Occipital lobe (tissue), 2 donors: ENCODE data around the gene SNX15. TPM values are rescaled to one million over a fixed set of nuclear protein-coding genes. Genes with fewer than 3 reads are reported as not detected.
"Not testable (repeated sequence)": the region's sequence is repeated elsewhere in the genome, so short reads cannot be mapped to it uniquely, and the experiment has no call there.

Experiments
- DNase-seq: peaks from one replicate; lab custom pipeline; 2025; lab: John Stamatoyannopoulos, UW
- total RNA-seq: library from RNA; depleted of rRNA; stranded (reverse); fragments of >200 nt; gene quantifications from one replicate; pipeline ENCODE4 v1.2.3, GENCODE V29; 2014

Gene SNX15
- total RNA-seq, 1 donor from 2014 or later: 19.0 TPM

DNA sequence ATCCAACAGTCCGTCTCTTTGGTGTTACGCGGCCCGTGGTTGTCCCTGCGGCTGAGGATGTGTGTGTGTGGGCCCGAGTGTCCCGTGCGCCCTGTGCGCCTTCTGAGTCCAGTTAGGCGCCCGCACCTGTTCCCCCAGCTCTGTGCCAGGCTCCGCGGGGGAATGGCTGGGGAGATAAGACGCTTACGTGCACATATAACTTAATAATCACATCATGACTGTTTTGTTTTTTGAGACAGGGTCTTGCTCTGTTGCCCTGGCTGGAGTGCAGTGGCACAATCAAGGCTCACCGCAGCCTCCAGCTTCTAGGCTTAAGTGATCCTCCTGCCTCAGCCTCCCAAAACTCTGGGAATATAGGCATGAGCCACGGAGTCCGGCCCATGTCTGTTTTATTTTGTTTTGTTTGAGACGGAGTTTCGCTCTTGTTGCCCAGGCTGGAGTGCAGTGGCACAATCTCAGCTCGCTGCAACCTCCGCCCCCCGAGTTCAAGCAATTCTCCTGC, 12.5 kb upstream of the SNX15 start:
- no peak for DNase-seq

DNA sequence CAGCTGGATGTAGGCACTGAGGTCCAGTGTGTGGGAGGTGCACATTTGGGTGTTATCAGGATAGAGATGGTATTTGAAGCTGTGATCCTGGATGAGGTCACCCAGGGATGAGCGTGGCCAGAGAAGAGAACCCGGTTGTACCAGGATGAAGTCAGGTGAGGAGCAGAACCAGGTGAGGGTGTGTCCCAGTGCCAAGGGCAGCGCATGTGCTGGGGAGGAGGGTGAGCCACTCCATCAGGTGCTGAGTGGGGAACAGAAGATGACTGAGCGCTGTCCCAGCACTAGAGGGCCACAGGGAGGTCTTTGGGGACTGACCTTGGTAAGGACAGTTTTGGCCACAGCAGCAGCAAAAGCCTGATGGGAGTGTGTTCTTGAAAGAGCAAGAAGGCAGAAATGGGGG, 10.5 kb upstream of the SNX15 start:
- no peak for DNase-seq

DNA sequence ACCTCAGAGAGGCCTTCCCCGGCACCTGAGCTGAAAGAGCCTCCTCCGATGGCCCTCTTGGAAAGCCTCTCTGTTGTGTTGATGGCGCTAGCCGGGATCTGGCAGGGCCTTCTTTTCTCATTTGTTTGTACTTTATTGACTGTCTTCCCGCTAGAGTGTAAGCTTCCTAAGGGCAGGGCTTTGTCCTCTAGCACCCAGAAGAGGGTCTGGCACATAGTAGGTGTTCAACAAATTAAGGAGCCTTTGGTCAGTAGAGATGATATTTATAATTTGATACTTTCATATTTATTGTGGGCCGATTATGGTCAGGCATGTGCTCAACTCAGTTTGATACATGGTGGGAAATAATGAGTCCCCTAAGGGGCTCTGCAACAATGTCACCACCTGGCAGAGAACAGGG, 9.3 kb upstream of the SNX15 start:
- no peak for DNase-seq

DNA sequence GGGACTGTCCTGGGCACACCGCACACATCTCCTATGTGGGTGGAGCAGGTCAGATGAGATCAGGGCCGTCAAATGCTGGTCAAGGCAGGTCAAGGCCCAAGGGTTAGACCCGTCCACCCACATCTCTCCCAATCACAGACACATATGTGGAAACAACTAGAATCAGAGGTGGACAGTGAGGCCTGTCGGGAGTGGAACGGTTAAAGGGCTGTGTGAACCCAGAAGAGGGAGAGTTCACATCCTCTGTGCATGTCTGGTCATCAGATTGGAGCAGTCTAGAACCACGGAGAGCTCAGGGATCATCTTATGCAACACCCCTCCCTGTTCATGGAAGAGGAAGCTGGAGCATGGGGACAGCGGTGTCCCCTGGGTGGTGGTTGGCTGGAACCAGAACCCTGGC, 7.4 kb upstream of the SNX15 start:
- no peak for DNase-seq

DNA sequence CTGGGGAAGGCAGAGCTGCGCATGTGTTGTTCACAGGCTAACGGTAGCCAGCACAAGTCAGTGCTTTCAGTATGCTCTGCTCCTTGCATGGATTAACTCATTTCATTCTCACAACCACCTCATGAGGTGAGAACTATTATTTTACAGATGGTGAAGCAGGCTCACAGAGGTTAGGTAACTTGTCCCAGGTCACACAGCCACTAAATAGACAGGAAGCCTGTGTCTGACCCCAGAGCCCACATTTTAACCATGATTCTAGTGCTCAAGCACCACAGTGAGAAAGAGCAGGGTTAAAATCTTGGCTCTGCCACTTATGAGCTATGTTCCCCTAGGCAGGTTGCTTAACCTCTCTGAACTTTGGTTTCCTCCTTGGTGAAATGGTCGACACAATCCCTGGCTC, 6.2 kb upstream of the SNX15 start:
- DNase-seq: no peak

DNA sequence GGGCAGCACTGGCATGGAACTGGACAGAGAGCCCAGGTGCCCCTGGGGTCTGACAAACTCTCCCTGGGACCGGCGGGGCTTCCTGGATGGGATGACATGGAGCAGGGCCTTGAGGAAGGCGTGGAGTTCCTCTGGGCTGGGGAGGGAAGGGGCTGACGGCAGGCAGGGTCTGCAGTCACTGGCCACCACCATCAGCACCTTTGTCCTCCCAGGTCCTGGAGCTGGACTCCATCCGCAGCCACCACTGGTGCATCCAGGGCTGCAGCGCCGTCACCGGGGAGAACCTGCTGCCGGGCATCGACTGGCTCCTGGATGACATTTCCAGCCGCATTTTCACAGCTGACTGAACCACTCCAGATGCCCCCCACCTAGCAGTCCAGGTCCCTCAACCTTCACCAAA, 5.7 kb upstream of the SNX15 start:
- no peak for DNase-seq

DNA sequence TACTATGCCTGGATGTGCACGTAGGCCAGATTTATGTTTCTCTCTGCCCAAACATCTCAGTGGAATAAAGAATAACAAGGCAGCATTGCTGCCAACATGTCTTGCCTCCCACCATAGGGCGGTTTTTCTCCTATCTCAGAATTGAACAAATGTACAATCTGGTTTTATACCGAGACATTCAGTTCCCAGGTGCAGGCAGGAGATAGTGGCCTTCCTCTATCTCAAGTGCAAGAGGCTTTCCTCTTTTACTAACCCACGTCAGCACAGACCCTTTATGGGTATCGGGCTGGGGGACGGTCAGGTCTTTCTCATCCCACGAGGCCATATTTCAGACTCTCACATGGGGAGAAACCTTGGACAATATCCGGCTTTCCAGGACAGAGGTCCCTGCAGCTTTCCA, 3.7 kb upstream of the SNX15 start:
- DNase-seq: not testable (repeated sequence)

DNA sequence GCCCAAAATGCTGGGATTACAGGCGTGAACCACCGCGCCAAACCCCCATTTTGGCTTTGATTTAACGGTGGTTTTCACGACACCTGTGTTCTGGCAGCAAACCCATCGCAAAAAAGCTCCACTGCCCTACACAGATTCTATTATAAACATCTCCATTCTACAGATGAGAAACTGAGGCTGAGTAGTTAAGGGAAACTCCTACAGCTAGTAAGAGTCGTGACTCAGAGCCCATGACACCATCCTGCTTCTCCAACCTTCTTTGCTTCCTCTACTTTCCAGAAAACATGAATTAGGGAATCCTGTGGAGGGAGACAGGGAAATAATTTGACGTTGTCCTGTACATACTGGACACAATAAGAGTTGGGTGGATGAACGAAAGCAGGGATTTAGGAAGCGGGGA, 429 bp upstream of the SNX15 start:
- DNase-seq: no peak

DNA sequence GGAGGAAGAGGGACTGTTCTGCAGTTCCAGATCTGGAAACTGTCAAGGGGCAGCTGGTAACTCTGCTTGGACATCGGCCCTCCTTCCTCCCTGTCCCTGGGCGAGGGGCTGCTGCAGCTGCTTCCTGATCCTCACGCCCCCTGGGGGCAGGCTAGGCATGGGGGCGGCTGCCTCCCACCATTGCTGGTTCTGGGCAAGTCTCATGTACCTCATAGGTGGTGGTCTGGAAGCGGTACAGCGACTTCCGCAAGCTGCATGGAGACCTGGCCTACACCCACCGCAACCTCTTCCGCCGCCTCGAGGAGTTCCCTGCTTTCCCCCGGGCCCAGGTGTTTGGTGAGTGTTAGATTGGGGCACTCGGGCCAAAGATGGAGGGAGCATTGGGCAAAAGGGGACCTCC, 5.0 kb downstream of the SNX15 start:
- DNase-seq: no peak

DNA sequence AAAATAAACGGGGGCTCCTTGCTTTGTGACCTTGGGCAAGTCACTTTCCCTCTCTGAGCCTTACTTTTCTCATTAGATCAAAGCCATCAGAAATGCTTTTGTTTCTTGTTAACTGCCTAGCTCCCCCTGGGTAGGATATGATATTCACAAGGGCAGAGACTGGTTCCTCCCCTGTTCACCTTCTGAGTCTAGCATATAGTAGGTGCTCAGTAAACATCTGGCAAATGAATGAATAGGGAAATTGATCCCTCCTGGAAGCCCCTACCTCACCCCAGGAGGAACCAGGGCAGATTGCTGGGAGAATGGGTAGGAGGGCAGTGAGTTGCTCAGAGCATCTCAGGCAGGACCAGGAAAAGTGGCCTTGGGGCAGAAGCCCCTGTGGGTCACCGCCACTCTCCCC, 7.2 kb downstream of the SNX15 start:
- DNase-seq: no peak

DNA sequence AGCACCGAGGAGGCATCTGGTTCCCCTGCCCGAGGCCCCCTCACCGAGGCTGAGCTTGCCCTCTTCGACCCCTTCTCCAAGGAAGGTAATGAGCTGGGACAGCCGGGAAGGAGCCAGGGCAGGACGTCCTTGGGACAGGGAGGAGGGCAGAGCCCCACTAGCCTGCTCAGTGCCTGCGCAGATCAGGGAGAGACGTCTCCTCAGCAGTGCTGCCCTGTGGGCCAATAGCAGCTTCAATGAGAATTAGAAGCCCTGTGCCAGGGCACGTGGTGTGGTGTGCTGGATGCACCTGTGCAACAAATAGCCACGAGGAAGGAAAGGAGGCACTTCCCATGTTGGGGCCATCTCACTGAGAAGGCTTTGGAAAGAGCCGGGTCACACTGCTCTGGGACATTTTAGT, 8.3 kb downstream of the SNX15 start:
- DNase-seq: no peak

DNA sequence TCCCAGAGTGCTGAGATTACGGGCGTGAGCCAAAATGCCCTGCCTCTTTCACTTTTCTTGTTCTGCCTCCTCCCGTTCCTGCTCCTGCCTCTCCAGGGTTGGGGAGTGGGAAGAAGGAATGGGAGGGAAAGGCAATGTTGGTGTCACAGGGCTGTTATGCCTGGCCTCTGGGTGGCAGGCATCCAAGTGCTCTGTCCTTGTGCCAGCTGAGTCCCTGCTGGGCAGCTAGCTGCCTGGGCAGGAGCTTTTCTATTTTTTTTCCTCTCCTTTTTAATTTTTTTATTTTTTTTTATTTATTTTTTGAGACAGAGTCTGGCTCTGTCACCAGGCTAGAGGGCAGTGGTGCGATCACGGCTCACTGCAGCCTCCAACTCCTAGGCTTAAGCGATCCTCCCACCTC, 9.7 kb downstream of the SNX15 start:
- DNase-seq: peak; percentile 11

DNA sequence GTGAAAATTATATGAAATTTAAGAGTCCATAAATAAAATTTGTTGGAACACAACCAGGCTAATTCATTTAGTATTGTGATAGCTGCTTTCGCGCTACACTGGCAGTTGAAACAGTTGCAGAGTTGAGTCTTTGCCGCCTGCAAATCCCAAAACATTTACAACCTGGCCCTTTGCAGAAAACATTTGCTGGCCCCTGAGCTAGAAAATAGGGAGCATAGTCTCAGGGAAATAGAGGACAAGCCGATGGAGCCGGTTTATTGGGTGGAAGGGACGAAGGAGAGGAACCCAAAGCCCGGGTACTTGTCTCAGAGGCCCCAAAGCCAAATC, 13.2 kb downstream of the SNX15 start:
- DNase-seq: no peak

DNA sequence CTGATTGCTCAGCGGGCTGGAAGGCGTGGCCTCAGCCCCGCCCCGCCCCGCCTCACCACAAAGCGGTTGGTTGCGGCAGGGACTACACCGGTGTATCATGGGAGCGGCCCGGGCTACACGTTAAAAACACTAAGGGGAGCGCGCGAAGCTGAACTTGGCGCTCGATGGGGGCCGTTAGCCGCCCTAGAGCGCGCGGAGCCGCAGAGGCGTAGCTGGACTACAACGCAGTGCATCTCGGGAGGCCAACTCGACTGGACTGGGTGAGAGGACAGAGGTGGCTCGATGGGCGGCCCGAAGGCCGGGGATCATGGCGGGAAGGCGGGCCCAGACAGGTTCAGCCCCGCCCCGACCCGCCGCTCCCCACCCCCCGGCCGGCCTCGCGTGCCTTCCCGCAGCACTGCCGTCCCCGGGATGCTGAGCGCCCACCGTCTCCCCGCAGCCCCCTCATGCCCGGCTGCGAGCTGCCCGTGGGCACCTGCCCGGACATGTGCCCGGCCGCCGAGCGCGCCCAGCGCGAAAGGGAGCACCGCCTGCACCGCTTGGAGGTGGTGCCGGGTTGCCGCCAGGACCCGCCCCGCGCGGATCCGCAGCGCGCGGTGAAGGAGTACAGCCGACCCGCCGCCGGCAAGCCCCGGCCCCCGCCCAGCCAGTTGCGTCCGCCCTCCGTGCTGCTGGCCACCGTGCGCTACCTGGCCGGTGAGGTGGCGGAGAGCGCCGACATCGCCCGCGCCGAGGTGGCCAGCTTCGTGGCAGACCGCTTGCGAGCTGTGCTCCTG, 13.8 kb downstream of the SNX15 start, which contains the start of gene SAC3D1:
Gene SAC3D1, plus strand, starts transcription at position 364 of the 776 bp plus-strand sequence. Its CDS starts 83 bp downstream, at position 447.
- peak; percentile 91 for DNase-seq

DNA sequence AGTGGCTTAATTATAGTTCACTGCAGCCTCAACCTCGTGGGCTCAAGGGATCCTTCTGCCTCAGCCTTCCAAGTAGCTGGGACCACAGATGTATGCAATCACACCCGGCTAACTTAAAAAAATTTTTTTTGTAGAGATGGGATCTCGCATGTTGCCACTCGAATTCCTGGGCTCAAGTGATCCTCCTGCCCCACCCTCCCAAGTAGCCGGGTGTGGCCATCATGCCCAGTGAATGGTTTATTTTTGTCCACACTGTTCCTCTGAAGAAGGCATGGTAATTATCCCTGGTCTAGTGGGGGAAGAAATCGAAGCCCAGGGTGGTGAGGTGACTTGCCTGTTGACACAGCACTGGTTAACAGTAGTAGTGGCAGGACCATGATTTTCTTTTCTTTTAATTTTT, 15.7 kb downstream of the SNX15 start:
- no peak for DNase-seq

DNA sequence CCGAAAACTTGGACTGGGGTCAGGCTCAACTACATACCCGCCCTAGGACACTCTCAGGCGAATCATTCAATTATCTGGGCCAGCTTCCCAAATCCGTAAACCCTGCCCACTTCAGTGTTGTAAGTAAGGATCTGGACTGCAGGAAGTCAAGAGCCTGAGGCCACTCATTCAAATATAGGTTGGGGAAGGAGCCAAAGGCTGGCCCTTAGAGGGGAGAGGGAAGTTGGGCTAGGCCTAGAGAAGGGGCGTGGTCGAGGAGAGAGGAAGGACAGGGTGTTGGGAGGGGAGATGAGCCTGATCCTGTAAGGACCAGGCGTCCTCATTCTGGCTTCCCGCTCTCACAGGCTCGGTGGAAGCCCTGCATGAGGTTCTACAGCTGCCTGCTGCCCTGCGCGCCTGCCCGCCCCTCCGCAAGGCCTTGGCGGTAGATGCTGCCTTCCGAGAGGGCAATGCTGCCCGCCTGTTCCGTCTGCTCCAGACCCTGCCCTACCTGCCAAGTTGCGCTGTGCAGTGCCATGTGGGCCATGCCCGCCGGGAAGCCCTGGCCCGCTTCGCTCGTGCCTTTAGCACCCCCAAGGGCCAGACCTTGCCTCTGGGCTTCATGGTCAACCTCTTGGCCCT, 16.8 kb downstream of the SNX15 start:
- no peak for DNase-seq

DNA sequence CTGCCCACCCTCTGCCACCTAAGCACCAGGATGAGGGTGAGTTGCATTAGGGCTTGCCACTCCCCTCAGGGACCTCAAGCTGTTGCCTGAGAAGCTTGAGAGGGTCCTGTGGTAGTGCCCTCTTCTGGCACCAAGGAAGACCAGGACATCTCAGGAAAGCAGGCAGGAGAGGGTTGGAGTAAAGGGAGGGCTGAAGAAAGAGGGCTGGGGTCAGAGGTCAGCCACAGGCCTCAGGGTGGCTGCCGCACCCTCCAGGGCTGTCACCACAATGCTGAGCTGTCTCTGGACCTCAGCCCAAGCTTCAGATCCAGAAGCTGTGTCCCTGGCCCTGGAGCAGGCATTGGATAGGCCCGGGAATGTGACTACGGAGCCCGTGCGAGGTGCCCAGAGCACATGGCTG, 17.8 kb downstream of the SNX15 start:
- DNase-seq: no peak

DNA sequence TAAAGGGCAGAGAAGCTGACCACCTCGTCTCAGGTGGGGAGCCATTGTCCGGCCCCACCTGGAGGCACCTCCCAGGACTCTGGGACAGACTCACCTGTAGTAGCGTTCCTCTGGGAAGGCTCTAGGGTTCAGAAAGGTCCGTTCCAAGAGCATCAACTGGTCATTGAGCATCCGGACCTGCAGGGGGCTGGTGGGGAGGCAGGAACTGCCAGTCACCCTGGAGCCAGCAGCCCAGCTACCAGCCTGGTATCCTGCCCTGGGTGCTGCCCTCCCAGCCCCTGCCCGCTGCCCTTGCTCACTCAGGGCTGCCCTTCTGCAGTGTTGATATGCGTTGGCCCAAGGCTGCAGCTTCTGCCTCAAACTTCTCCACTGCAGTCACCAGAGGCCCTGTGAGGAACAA, 18.5 kb downstream of the SNX15 start:
- no peak for DNase-seq

DNA sequence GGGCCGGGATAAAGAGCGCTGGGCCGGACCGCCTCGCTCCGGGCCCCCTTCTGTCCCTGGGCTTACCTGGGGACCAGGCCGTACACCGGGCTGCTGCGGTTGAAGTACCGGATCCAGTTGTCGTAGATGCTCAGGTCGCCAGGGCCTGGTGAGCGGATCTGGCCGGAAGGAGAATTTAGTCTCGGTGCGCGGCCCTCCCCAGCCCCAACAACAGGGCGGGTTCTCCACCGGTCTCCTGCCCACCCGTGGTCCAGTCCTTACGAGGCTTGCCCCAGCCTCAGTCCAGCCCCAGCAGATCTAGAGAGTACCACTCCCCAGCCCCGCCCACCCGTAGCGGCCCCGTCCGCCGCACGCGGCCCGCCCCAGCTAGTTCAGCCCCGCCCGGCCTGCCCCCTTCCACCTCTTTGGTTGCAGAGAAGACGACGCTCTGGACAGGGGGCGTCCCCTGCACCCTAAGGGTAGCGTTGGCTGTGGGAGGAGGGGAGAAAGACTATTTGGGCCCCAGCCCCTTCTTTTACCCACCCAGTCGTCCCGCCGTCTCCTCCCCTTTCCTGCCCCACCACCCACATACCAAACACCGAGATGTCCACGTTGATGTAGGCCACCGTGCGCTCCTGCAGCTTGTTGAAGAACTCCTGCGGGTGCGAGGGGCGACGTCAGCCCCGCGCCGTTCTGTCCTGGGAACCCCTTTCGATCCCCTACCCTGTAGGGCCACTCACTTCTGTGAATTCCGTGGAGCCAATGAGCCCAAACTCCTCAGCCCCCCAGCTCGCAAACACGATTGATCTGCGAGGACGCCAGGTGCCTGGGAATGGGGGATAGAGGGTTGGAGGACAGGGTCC, 20.6 kb downstream of the SNX15 start:
- no peak for DNase-seq

DNA sequence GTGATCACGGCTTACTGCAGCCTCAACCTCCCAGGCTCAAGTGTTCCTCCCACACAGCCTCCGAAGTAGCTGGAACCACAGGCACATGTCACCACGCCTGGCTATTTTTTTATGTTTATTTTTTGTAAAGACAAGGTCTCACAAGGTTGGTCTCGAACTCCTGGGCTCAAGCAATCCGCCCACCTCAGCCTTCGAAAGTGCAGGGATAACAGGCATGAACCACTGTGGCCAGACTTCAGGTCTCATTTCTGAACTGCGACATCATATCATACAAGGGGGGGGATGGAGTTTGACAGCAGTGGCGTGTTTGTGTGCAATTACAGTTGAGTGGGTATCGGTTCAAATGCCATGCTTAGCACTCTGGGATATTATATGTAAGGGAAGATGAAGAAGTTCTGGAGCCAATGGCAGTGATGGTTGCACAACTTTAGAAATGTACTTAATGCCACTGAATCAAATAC, 24.2 kb downstream of the SNX15 start:
- DNase-seq: no peak

DNA sequence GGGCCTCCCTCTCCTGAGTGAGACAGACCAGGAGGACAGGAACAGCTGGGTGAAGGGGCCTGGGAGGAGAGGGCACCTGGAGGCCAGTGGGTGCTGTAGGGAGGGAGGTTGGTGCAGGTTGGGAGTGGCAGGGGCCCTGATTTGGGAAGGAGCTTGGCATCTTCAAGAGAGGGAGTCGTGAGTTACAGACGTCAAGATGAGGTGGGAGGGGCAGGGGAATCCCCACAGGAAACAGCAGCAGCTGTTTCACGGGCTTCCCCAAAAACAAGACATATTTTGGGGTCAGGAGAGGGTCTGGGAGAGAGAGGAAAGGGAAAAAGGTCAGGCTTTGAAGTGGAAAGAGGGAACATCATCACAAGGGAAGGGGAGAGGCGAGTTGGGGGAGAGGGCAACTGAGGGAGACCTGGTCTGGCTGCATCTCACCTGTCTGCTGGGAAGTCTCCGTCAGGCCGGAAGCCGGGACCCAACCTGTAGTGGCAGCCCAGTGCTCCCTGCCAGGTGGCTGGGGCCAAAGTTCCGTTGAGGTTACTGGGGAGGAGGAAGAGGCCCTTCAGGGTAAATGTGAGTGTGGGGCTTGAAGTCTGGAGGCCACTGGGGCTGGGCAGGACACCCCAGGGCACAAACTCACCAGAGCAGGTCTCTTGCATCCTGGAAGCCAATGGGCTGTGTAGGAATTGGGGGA, 26.7 kb downstream of the SNX15 start:
- no peak for DNase-seq

DNA sequence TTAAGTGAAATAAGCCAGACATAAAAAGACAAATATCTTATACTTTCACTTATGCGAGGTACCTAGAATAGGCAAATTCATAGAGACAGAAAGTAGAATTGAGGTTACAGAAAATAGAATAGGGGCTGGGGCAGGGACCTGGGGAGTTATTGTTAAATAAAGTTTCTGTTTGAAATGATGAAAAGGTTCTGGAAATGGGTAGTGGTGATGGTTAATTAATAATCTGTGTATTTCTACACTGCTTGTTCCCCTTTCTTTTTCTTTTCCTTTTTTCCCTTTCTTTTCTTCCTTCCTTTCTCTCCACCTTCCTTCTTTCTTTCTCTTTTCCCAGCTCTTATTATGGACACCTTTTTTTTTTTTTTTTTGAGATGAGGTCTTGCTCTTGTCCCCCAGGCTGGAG, 28.3 kb downstream of the SNX15 start:
- DNase-seq: no peak
